GM12892 (cell line): ENCODE measurements around the gene SERPING1.
"Not testable (repeated sequence)": the region's sequence is repeated elsewhere in the genome, so short reads cannot be mapped to it uniquely, and the experiment has no call there.

Experiments used
- POLR2A ChIP-seq: IDR thresholded peaks from 2 replicates; pipeline ENCODE4 v1.6.1; 2011; ENCODE audit warnings: low read depth, low read length, control low read depth
- POLR2AphosphoS5 ChIP-seq: IDR thresholded peaks from 2 replicates; pipeline ENCODE4 v1.6.1; 2011; ENCODE audit warnings: low read depth, low read length, control low read depth

- TF ChIP-seq POLR2A, POLR2AphosphoS5: not testable (repeated sequence)
Measured at GRCh38 chr11:57652230-57652629, 54.7 kb downstream of the SERPING1 start.
